DND-41 (cell line): ENCODE data around the gene GRPEL1.

Source experiments
- ATAC-seq: fragments of 200-7000 bp; cut with Tn5 transposase; 3 replicates; pipeline ENCODE4 v1.9.1; 2021; ENCODE audit warnings: low read depth; ENCODE audit not compliant: insufficient read depth
- DNase-seq: peaks from one replicate; pipeline ENCODE4 v3.0.0-alpha.2; 2020
- H2AFZ ChIP-seq: 2 replicates; pipeline ENCODE4 v1.6.0; 2012; ENCODE audit warnings: low read depth, low read length
- H3K27ac ChIP-seq: 2 replicates; pipeline ENCODE4 v1.5.1; 2012; ENCODE audit warnings: low read length, inconsistent platforms
- H3K27me3 ChIP-seq: fragments of 200-600 bp; sonication (generic); 2 replicates; pipeline ENCODE4 v1.6.0; 2012; ENCODE audit warnings: low read length, mild to moderate bottlenecking, inconsistent platforms; ENCODE audit not compliant: insufficient read depth, poor library complexity
- H3K36me3 ChIP-seq: 2 replicates; pipeline ENCODE4 v1.5.1; 2012; ENCODE audit warnings: low read length, inconsistent platforms; ENCODE audit not compliant: insufficient read depth
- H3K4me1 ChIP-seq: 2 replicates; pipeline ENCODE4 v1.5.1; 2012; ENCODE audit warnings: mild to moderate bottlenecking, low read length; ENCODE audit not compliant: insufficient read depth
- H3K4me2 ChIP-seq: 2 replicates; pipeline ENCODE4 v1.6.0; 2012; ENCODE audit warnings: mild to moderate bottlenecking, moderate library complexity, low read length, inconsistent platforms; ENCODE audit not compliant: insufficient read depth
- H3K4me3 ChIP-seq, 2 experiments: fragments of 200-600 bp in 1 of 2; shearing (Covaris generic) in 1 of 2; 2 replicates each; pipeline ENCODE4 v1.5.1; 2012 to 2016; ENCODE audit warnings: inconsistent platforms in 2 of 2, low read length in 2 of 2, mild to moderate bottlenecking in 2 of 2, low read depth in 1 of 2, moderate library complexity in 1 of 2
- H3K79me2 ChIP-seq: 2 replicates; pipeline ENCODE4 v1.6.0; 2012; ENCODE audit warnings: low read length, inconsistent platforms; ENCODE audit not compliant: insufficient read depth
- H3K9ac ChIP-seq: 2 replicates; pipeline ENCODE4 v1.6.0; 2012; ENCODE audit warnings: low read depth, mild to moderate bottlenecking, inconsistent platforms, low read length, moderate library complexity
- H3K9me3 ChIP-seq: 2 replicates; pipeline ENCODE4 v1.5.1; 2012; ENCODE audit warnings: low read length, moderate library complexity, mild to moderate bottlenecking, inconsistent platforms; ENCODE audit not compliant: insufficient read depth, severe bottlenecking
- H4K20me1 ChIP-seq: 2 replicates; pipeline ENCODE4 v1.6.0; 2012; ENCODE audit warnings: low read length; ENCODE audit not compliant: insufficient read depth
- CTCF ChIP-seq: IDR thresholded peaks from 2 replicates; pipeline ENCODE4 v1.5.1; 2012; ENCODE audit warnings: borderline replicate concordance, low read length, moderate library complexity, mild to moderate bottlenecking; ENCODE audit not compliant: poor library complexity, severe bottlenecking; ENCODE audit errors: extremely low read depth
- EZH2 ChIP-seq: IDR thresholded peaks from 3 replicates; pipeline ENCODE4 v1.6.1; 2012; ENCODE audit warnings: borderline replicate concordance, low read depth, mild to moderate bottlenecking, moderate library complexity, low read length, inconsistent platforms; ENCODE audit not compliant: severe bottlenecking

GRPEL1 gene

GRCh38 chr4:7045553-7045952 is 22.3 kb downstream of the GRPEL1 start:
- no peak overlapping the region for H3K4me3 ChIP-seq
- peaks cover 68% of the 10 kb centered on the region for H3K79me2 ChIP-seq
- no peak overlapping the region for H2AFZ ChIP-seq
- H3K36me3 ChIP-seq, result peaks cover 11% of the 10 kb centered on the region; the same call in 1 of the 2 replicates
- no peak for TF ChIP-seq CTCF
- no peak for TF ChIP-seq EZH2
- peaks cover 3% of the 10 kb centered on the region for H3K27me3 ChIP-seq
- DNase-seq (no peak), ATAC-seq (no peak)
- H3K4me1 ChIP-seq, result peaks cover 40% of the 10 kb centered on the region
- H4K20me1 ChIP-seq, result peaks cover 53% of the 10 kb centered on the region
- peak overlapping the region; percentile 97 for H3K4me2 ChIP-seq
- H3K27ac ChIP-seq, result no peak overlapping the region
- H3K9me3 ChIP-seq, result no peaks in the 10 kb centered on the region
- peak overlapping the region; percentile 97 for H3K9ac ChIP-seq

- Histone ChIP-seq H3K27ac (peak overlapping the region; percentile 83), H3K9ac (peak overlapping the region; percentile 97), H3K9me3 (no peaks in the 10 kb centered on the region), H2AFZ (peak overlapping the region; percentile 98), H3K4me1 (peaks cover 40% of the 10 kb centered on the region), H3K36me3 (peaks cover 11% of the 10 kb centered on the region; the same call in 1 of the 2 replicates), H3K4me3 (peak overlapping the region; percentile 94 to 100), H3K79me2 (peaks cover 57% of the 10 kb centered on the region), H3K27me3 (peaks cover 3% of the 10 kb centered on the region), H3K4me2 (peak overlapping the region; percentile 97), H4K20me1 (peaks cover 42% of the 10 kb centered on the region)
- TF ChIP-seq EZH2 (no peak), CTCF (no peak)
- no peak for DNase-seq
- peak; percentile 7 for ATAC-seq
Measured at GRCh38 chr4:7044137-7044930, 23.5 kb downstream of the GRPEL1 start.

- H3K36me3 ChIP-seq, result peaks cover 11% of the 10 kb centered on the region; the same call in 1 of the 2 replicates
- TF ChIP-seq CTCF, result no peak
- no peak for TF ChIP-seq EZH2
- peaks cover 36% of the 10 kb centered on the region for H4K20me1 ChIP-seq
- peak within 1 kb of the TSS; percentile 83 for H3K27ac ChIP-seq
- DNase-seq, result peak; percentile 42
- peaks cover 3% of the 10 kb centered on the region for H3K27me3 ChIP-seq
- H3K79me2 ChIP-seq, result peaks cover 50% of the 10 kb centered on the region
- peak within 1 kb of the TSS; percentile 100 for H3K4me2 ChIP-seq
- peak within 1 kb of the TSS; percentile 94 to 100 for H3K4me3 ChIP-seq
- peaks cover 40% of the 10 kb centered on the region for H3K4me1 ChIP-seq
- peak within 1 kb of the TSS; percentile 98 for H2AFZ ChIP-seq
- H3K9ac ChIP-seq, result peak within 1 kb of the TSS; percentile 97
- peak; percentile 39 for ATAC-seq
- H3K9me3 ChIP-seq, result no peaks in the 10 kb centered on the region
Measured at GRCh38 chr4:7043284-7044136, 24.4 kb downstream of the GRPEL1 start, which contains the start of gene TADA2B. TADA2B (plus strand) TSS chr4:7043372; CDS start chr4:7043580, 208 bp downstream.
